DOHH2 (cell line): Measurements from ENCODE around the gene PLBD2.

Experiments used
- H3F3A ChIP-seq: fragments of 200-600 bp; sonication (generic), shearing (Covaris generic); 2 replicates; pipeline ENCODE4 v1.6.0; 2016; ENCODE audit warnings: antibody characterized with exemption, mild to moderate bottlenecking; ENCODE audit not compliant: control insufficient read depth, insufficient read depth
- H3K27ac ChIP-seq: fragments of 200-600 bp; sonication (generic); 2 replicates; pipeline ENCODE4 v1.5.1; 2014; ENCODE audit warnings: low read depth, mild to moderate bottlenecking, low read length, moderate library complexity
- H3K27me3 ChIP-seq: fragments of 200-600 bp; sonication (generic); 2 replicates; pipeline ENCODE4 v1.6.1; 2014; ENCODE audit warnings: mild to moderate bottlenecking, low read length, mixed read lengths; ENCODE audit not compliant: control insufficient read depth
- H3K36me3 ChIP-seq: fragments of 200-600 bp; sonication (generic); 2 replicates; pipeline ENCODE4 v1.6.1; 2014; ENCODE audit warnings: mild to moderate bottlenecking, low read length, moderate library complexity, mixed read lengths; ENCODE audit not compliant: control insufficient read depth
- H3K4me1 ChIP-seq: fragments of 200-600 bp; sonication (generic); 2 replicates; pipeline ENCODE4 v1.6.1; 2014; ENCODE audit warnings: mild to moderate bottlenecking, low read length, mixed read lengths; ENCODE audit not compliant: control insufficient read depth
- H3K4me2 ChIP-seq: fragments of 200-600 bp; sonication (generic); 2 replicates; pipeline ENCODE4 v1.6.0; 2014; ENCODE audit warnings: mild to moderate bottlenecking, low read length, moderate library complexity
- H3K4me3 ChIP-seq: fragments of 200-600 bp; sonication (generic); 2 replicates; pipeline ENCODE4 v1.5.1; 2014; ENCODE audit warnings: mild to moderate bottlenecking, low read length, mixed read lengths
- H3K79me2 ChIP-seq: fragments of 200-600 bp; sonication (generic); 2 replicates; pipeline ENCODE4 v1.6.1; 2014; ENCODE audit warnings: mild to moderate bottlenecking, low read length, mixed read lengths; ENCODE audit not compliant: control insufficient read depth
- H3K9me2 ChIP-seq: fragments of 200-600 bp; sonication (generic); replicated peaks from 2 replicates; pipeline ENCODE4 v1.6.1; 2014; ENCODE audit warnings: mild to moderate bottlenecking, low read length, mixed read lengths; ENCODE audit not compliant: control insufficient read depth
- H3K9me3 ChIP-seq: fragments of 200-600 bp; sonication (generic); 2 replicates; pipeline ENCODE4 v1.6.1; 2014; ENCODE audit warnings: antibody characterized with exemption, low read length, mixed read lengths; ENCODE audit not compliant: control insufficient read depth, insufficient read depth
- H4K20me1 ChIP-seq: fragments of 200-600 bp; sonication (generic); 2 replicates; pipeline ENCODE4 v1.6.0; 2014; ENCODE audit warnings: low read depth, mild to moderate bottlenecking, antibody characterized with exemption, low read length, moderate library complexity; ENCODE audit not compliant: control insufficient read depth, insufficient read depth
- CTCF ChIP-seq: fragments of 200-600 bp; sonication (generic); IDR thresholded peaks from one replicate; pipeline ENCODE4 v1.5.1; 2014; ENCODE audit warnings: antibody characterized with exemption, mild to moderate bottlenecking, low read depth, low read length; ENCODE audit not compliant: poor library complexity, severe bottlenecking
- EZH2phosphoT487 ChIP-seq: fragments of 200-600 bp; sonication (generic); IDR thresholded peaks from 2 replicates; pipeline ENCODE4 v1.6.1; 2017; ENCODE audit warnings: borderline replicate concordance, mild to moderate bottlenecking, antibody characterized with exemption, low read length, moderate library complexity, mixed read lengths

Gene PLBD2

GRCh38 chr12:113366827-113367226 is 8.4 kb downstream of the PLBD2 start:
- H3K79me2 ChIP-seq, result no peaks in the 10 kb centered on the region
- no peak overlapping the region for H3K4me2 ChIP-seq
- no peaks in the 10 kb centered on the region for H4K20me1 ChIP-seq
- no peak overlapping the region for H3K27ac ChIP-seq
- H3K9me2 ChIP-seq, result no peaks in the 10 kb centered on the region
- H3F3A ChIP-seq, result no peaks in the 10 kb centered on the region
- H3K4me3 ChIP-seq, result no peak overlapping the region
- H3K36me3 ChIP-seq, result no peaks in the 10 kb centered on the region
- H3K4me1 ChIP-seq, result no peaks in the 10 kb centered on the region
- TF ChIP-seq CTCF (no peak), EZH2phosphoT487 (no peak)
- no peaks in the 10 kb centered on the region for H3K27me3 ChIP-seq
- no peaks in the 10 kb centered on the region for H3K9me3 ChIP-seq

GRCh38 chr12:113368331-113368730 is 9.9 kb downstream of the PLBD2 start:
- TF ChIP-seq CTCF (no peak), EZH2phosphoT487 (no peak)
- H3K27me3 ChIP-seq, result no peaks in the 10 kb centered on the region
- H3F3A ChIP-seq, result no peaks in the 10 kb centered on the region
- no peaks in the 10 kb centered on the region for H3K79me2 ChIP-seq
- H3K9me2 ChIP-seq, result no peaks in the 10 kb centered on the region
- H3K27ac ChIP-seq, result no peak overlapping the region
- H3K9me3 ChIP-seq, result no peaks in the 10 kb centered on the region
- no peaks in the 10 kb centered on the region for H3K4me1 ChIP-seq
- H3K36me3 ChIP-seq, result no peaks in the 10 kb centered on the region
- no peaks in the 10 kb centered on the region for H4K20me1 ChIP-seq
- no peak overlapping the region for H3K4me3 ChIP-seq
- H3K4me2 ChIP-seq, result no peak overlapping the region

- H3K4me3 ChIP-seq, result no peak overlapping the region
- H3K79me2 ChIP-seq, result no peaks in the 10 kb centered on the region
- H3K9me3 ChIP-seq, result no peaks in the 10 kb centered on the region
- H3K27ac ChIP-seq, result no peak overlapping the region
- H3K36me3 ChIP-seq, result no peaks in the 10 kb centered on the region
- no peak for TF ChIP-seq CTCF
- TF ChIP-seq EZH2phosphoT487, result no peak
- H3F3A ChIP-seq, result no peaks in the 10 kb centered on the region
- no peaks in the 10 kb centered on the region for H3K9me2 ChIP-seq
- no peak overlapping the region for H3K4me2 ChIP-seq
- H4K20me1 ChIP-seq, result no peaks in the 10 kb centered on the region
- no peaks in the 10 kb centered on the region for H3K27me3 ChIP-seq
- H3K4me1 ChIP-seq, result no peaks in the 10 kb centered on the region
These were observed 11.1 kb downstream of the PLBD2 start for GRCh38 chr12:113369391-113369985.
